ENCODE data around the gene CASKIN1. TPM values are rescaled to one million over a fixed set of nuclear protein-coding genes. Genes with fewer than 3 reads are reported as not detected.

The CASKIN1 gene
- total and polyA plus RNA-seq, 10 of the 15 experiments (the other 5 are each of a cell fraction or from before 2014, with no cell fraction given) = 0.03 to 0.33 (median 0.11) TPM; not detected in 5

- no TSS peak for BruUV-seq (replicated peaks)
- CTCF ChIA-PET = no interaction called here
These were observed 15.2 kb downstream of the CASKIN1 start for GRCh38 chr16:2180962-2181923.

More at GRCh38 chr16:2180962-2181923, 15.2 kb downstream of the CASKIN1 start:
- intact Hi-C loops (cut with micrococcal nuclease; ENCODE audit: unreplicated experiment) = no loop called here
- Histone ChIP-seq H3K27me3 (replicated peaks in 1 of 2; ENCODE audit: control insufficient read depth in 2 of 2, insufficient read depth in 2 of 2, low read length in 1 of 2) (no peaks in the 10 kb centered on the region; a peak in 1 of 4 replicates), H3K9me3 (replicated peaks; ENCODE audit: control insufficient read depth, insufficient read depth, low read length) (no peaks in the 10 kb centered on the region), H4K20me1 (ENCODE audit: control insufficient read depth, insufficient read depth) (no peaks in the 10 kb centered on the region), H3K4me3 (no peak overlapping the region), H3K27ac (ENCODE audit: control insufficient read depth, insufficient read depth) (no peak overlapping the region), H3K79me2 (ENCODE audit: control insufficient read depth, insufficient read depth, low read length) (no peaks in the 10 kb centered on the region), H3K4me2 (ENCODE audit: control insufficient read depth, insufficient read depth) (no peak overlapping the region), H3K9ac (ENCODE audit: control insufficient read depth, insufficient read depth, low read length) (no peak overlapping the region), H3K36me3 (ENCODE audit: control insufficient read depth in 2 of 2, insufficient read depth in 2 of 2, low read length in 1 of 2) (peaks cover 0 to 2% of the 10 kb centered on the region in 2 experiments; a peak in 2 of 4 replicates), H3K4me1 (ENCODE audit: control insufficient read depth, insufficient read depth, low read length) (no peaks in the 10 kb centered on the region), H2AFZ (ENCODE audit: control insufficient read depth, low read depth, low read length) (no peak overlapping the region)
- no peak for FAIRE-seq
- in situ Hi-C loops (cut with MboI) = no loop called here
- SMC1A ChIA-PET (ENCODE audit: uncharacterized antibody, unreplicated experiment) = no interaction called here
- TF ChIP-seq POLR2A (IDR thresholded peaks at IDR 0.05; ENCODE audit: low read depth, low read length) = no peak
- no peak for TF ChIP-seq ZBTB33 (IDR thresholded peaks at IDR 0.05)
- TF ChIP-seq ATF3 (IDR thresholded peaks at IDR 0.05; ENCODE audit: borderline replicate concordance, extremely low read depth, low read depth, low read length) = no peak
- TF ChIP-seq PML (IDR thresholded peaks at IDR 0.05; ENCODE audit: low read length) = no peak
- no peak for TF ChIP-seq MYC (IDR thresholded peaks at IDR 0.05; ENCODE audit: insufficient read depth, insufficient read length, insufficient replicate concordance, low read length, severe bottlenecking)
- no peak for TF ChIP-seq ZNF687 (IDR thresholded peaks at IDR 0.05)
- TF ChIP-seq RBBP5 (conservative IDR thresholded peaks at IDR 0.05) = no peak
- TF ChIP-seq RFX5 (IDR thresholded peaks at IDR 0.05; ENCODE audit: low read depth, low read length) = no peak
- no peak for TF ChIP-seq SMAD5 (IDR thresholded peaks at IDR 0.05; ENCODE audit: low read depth)
- no peak for TF ChIP-seq IRF5 (IDR thresholded peaks at IDR 0.05; ENCODE audit: borderline replicate concordance)
- TF ChIP-seq NFYA (IDR thresholded peaks at IDR 0.05; ENCODE audit: borderline replicate concordance, low read depth, low read length) = no peak
- no peak for TF ChIP-seq KAT2A (conservative IDR thresholded peaks at IDR 0.05; ENCODE audit: control insufficient read depth, low read depth, low read length)
- TF ChIP-seq BMI1 (IDR thresholded peaks at IDR 0.05; ENCODE audit: borderline replicate concordance) = no peak
- TF ChIP-seq IRF4 (IDR thresholded peaks at IDR 0.05; ENCODE audit: low read depth, low read length) = no peak
- 97% methylated on average over 27 of the region's 46 CpGs for WGBS (ENCODE audit: insufficient coverage, insufficient replicate concordance, low lambda C conversion rate, missing lambda C conversion rate)
- POLR2A ChIA-PET = no interaction called here
- RAD21 ChIA-PET (ENCODE audit: unreplicated experiment) = no interaction called here
- ATAC-seq = no peak
- no peak for DNase-seq (ENCODE audit: low read depth, low spot score)
